ENCODE results near the gene TRIP4.

GRCh38 chr15:64437982-64438381 is 50.3 kb downstream of the TRIP4 start:
- TF ChIP-seq CTCF (conservative IDR thresholded peaks at IDR 0.05; ENCODE audit: low read length), result no peak
- TF ChIP-seq EZH2phosphoT487 (IDR thresholded peaks at IDR 0.05; ENCODE audit: borderline replicate concordance, low read depth, low read length), result no peak
